K562 (cell line): ENCODE data around the gene MYRIP. TPM values are rescaled to one million over a fixed set of nuclear protein-coding genes. Genes with fewer than 3 reads are reported as not detected.

Experiments
- ATAC-seq: fragments of 200-7000 bp; cut with Tn5 transposase; 3 replicates; pipeline ENCODE4 v1.9.1; 2020; ENCODE audit warnings: moderate library complexity
- BruUV-seq: library from RNA; stranded (reverse); fragments of 400-500 nt; replicated peaks from 2 replicates; lab custom pipeline; 2021; lab: Mats Ljungman, UMichigan
- CTCF ChIA-PET: fragments of 300-600 bp; formaldehyde crosslinking; extraction: SDS; loops from one replicate; lab custom pipeline; 2021; ENCODE audit warnings: low intra/inter-chr PET ratio; lab: Yijun Ruan, JAX
- POLR2A ChIA-PET: fragments of 300-600, 350-650 bp; sonication (Branson Sonifier 250); formaldehyde crosslinking; extraction: SDS; loops from one replicate; lab custom pipeline; 2021; ENCODE audit warnings: antibody characterized with exemption, inconsistent platforms; lab: Yijun Ruan, JAX
- DNase-seq, 4 experiments: peaks; one replicate each; pipeline versions ENCODE4 v3.0.0 to v3.0.0-alpha.2; 2011 to 2018; ENCODE audit warnings: low spot score in 3 of 4, mixed read lengths in 3 of 4; ENCODE audit errors: extremely low read depth in 1 of 4
- FAIRE-seq: peaks from 2 replicates; lab custom pipeline; 2011; peaks lifted over from hg19 to GRCh38; lab: Jason Lieb, UNC
- H2AFZ ChIP-seq: 2 replicates; pipeline ENCODE4 v1.6.0; 2011; ENCODE audit warnings: low read depth, low read length, control low read depth, inconsistent platforms
- H3K27ac ChIP-seq: fragments of 200-600 bp; 3 replicates; pipeline ENCODE4 v1.8.0; 2011; ENCODE audit warnings: low read depth, mild to moderate bottlenecking, control low read depth, inconsistent platforms, low read length, moderate library complexity, mixed read lengths; ENCODE audit errors: extremely low read depth
- H3K27me3 ChIP-seq, 2 experiments: fragments of 300-600 bp in 1 of 2; 2 replicates in 1 of 2; 3 replicates in 1 of 2; pipeline versions ENCODE4 v1.6.0 to v1.8.0; 2011; ENCODE audit warnings: inconsistent platforms in 2 of 2, low read length in 2 of 2, mild to moderate bottlenecking in 1 of 2, mixed read lengths in 1 of 2, moderate library complexity in 1 of 2; ENCODE audit not compliant: control insufficient read depth in 2 of 2, insufficient read depth in 2 of 2
- H3K36me3 ChIP-seq: fragments of 300-600 bp; 3 replicates; pipeline ENCODE4 v1.8.0; 2011; ENCODE audit warnings: mild to moderate bottlenecking, low read length, inconsistent platforms; ENCODE audit not compliant: control insufficient read depth, insufficient read depth
- H3K4me1 ChIP-seq, 2 experiments: fragments of 200-600 bp in 1 of 2; replicated peaks in 1 of 2; 2 replicates in 1 of 2; 3 replicates in 1 of 2; pipeline versions ENCODE4 v1.5.1 to v1.8.0; 2011; ENCODE audit warnings: inconsistent platforms in 2 of 2, low read length in 2 of 2, mild to moderate bottlenecking in 1 of 2, mixed read lengths in 1 of 2, moderate library complexity in 1 of 2; ENCODE audit not compliant: control insufficient read depth in 2 of 2, insufficient read depth in 2 of 2
- H3K4me2 ChIP-seq: 2 replicates; pipeline ENCODE4 v1.6.1; 2011; ENCODE audit warnings: low read length, control low read depth, inconsistent platforms, mixed read lengths; ENCODE audit not compliant: insufficient read depth
- H3K4me3 ChIP-seq: fragments of 200-600 bp; sonication (generic), shearing (Covaris generic); 2 replicates; pipeline ENCODE4 v1.5.1; 2016; ENCODE audit warnings: control low read depth, inconsistent platforms
- H3K79me2 ChIP-seq: fragments of 200-600 bp; 3 replicates; pipeline ENCODE4 v1.8.0; 2011; ENCODE audit warnings: low read length, inconsistent platforms; ENCODE audit not compliant: control insufficient read depth, insufficient read depth
- H3K9ac ChIP-seq, 2 experiments: 2 replicates each; pipeline versions ENCODE4 v1.6.0 to v1.6.1; 2011; ENCODE audit warnings: low read depth in 2 of 2, low read length in 2 of 2, control low read depth in 1 of 2, inconsistent platforms in 1 of 2, mild to moderate bottlenecking in 1 of 2, mixed read lengths in 1 of 2; ENCODE audit not compliant: insufficient read depth in 1 of 2
- H3K9me1 ChIP-seq: one replicate; pipeline ENCODE4 v1.6.0; 2011; ENCODE audit warnings: inconsistent platforms, mild to moderate bottlenecking, low read length, moderate library complexity; ENCODE audit not compliant: control insufficient read depth, insufficient read depth
- H3K9me3 ChIP-seq: replicated peaks from 2 replicates; pipeline ENCODE4 v1.5.1; 2011; ENCODE audit warnings: low read depth, low read length, inconsistent platforms; ENCODE audit not compliant: control insufficient read depth, insufficient read depth
- H4K20me1 ChIP-seq: replicated peaks from 2 replicates; pipeline ENCODE4 v1.6.1; 2011; ENCODE audit warnings: low read length, inconsistent platforms, mixed read lengths; ENCODE audit not compliant: control insufficient read depth, insufficient read depth
- CBX3 ChIP-seq, 2 experiments: IDR thresholded peaks; 1 replicate in 1 of 2; 2 replicates in 1 of 2; pipeline ENCODE4 v1.6.1; 2012; ENCODE audit warnings: inconsistent platforms in 2 of 2, low read length in 2 of 2, borderline replicate concordance in 1 of 2, control low read depth in 1 of 2
- CEBPG ChIP-seq, 3 experiments: fragments of 200-800 bp in 1 of 3; sonication (Bioruptor generic) in 1 of 3; sonication (generic) in 1 of 3; formaldehyde crosslinking in 1 of 3; IDR thresholded peaks in 2 of 3; conservative IDR thresholded peaks in 1 of 3; 2 replicates each; pipeline versions ENCODE4 v1.6.1 to v1.8.0; 2016 to 2022; ENCODE audit warnings: missing compliant biosample characterization in 2 of 3, missing genetic modification characterization in 2 of 3, mild to moderate bottlenecking in 1 of 3, missing genetic modification reagents in 1 of 3
- CXXC5 ChIP-seq: fragments of 250-450 bp; sonication (Bioruptor Pico); IDR thresholded peaks from 2 replicates; pipeline ENCODE4 v1.8.0; 2022; ENCODE audit warnings: inconsistent platforms, mild to moderate bottlenecking, moderate library complexity
- ESRRB ChIP-seq: fragments of 250-450 bp; sonication (Bioruptor Pico); IDR thresholded peaks from 2 replicates; pipeline ENCODE4 v1.5.0; 2020; ENCODE audit warnings: mild to moderate bottlenecking, moderate library complexity, borderline replicate concordance
- HDAC1 ChIP-seq, 2 experiments: fragments of 450-650 bp; IDR thresholded peaks; 2 replicates each; pipeline ENCODE4 v1.6.1; 2016 to 2017; ENCODE audit warnings: inconsistent platforms in 1 of 2, mild to moderate bottlenecking in 1 of 2, moderate library complexity in 1 of 2
- HMBOX1 ChIP-seq: sonication (generic); IDR thresholded peaks from 2 replicates; pipeline ENCODE4 v1.6.1; 2016
- HOXB6 ChIP-seq: fragments of 250-450 bp; sonication (Bioruptor Pico); IDR thresholded peaks from 2 replicates; pipeline ENCODE4 v1.5.1; 2022; ENCODE audit warnings: mild to moderate bottlenecking, borderline replicate concordance
- PCBP1 ChIP-seq: fragments of 200-400 bp; formaldehyde crosslinking; IDR thresholded peaks from 2 replicates; pipeline ENCODE4 v1.6.1; 2018; ENCODE audit warnings: mild to moderate bottlenecking, low read depth, low read length; ENCODE audit not compliant: poor library complexity, severe bottlenecking
- PHF8 ChIP-seq: fragments of 200-600 bp; sonication (generic); IDR thresholded peaks from 2 replicates; pipeline ENCODE4 v1.6.1; 2012; ENCODE audit warnings: mixed run types, mild to moderate bottlenecking, inconsistent platforms, low read length, moderate library complexity, borderline replicate concordance
- PREB ChIP-seq: sonication (generic); formaldehyde crosslinking; IDR thresholded peaks from 2 replicates; pipeline ENCODE4 v1.8.1; 2023; ENCODE audit warnings: mild to moderate bottlenecking, missing genetic modification reagents
- RBM14 ChIP-seq: fragments of 200-400 bp; formaldehyde crosslinking; IDR thresholded peaks from 2 replicates; pipeline ENCODE4 v1.6.1; 2018; ENCODE audit warnings: low read depth, mild to moderate bottlenecking, low read length, moderate library complexity, borderline replicate concordance; ENCODE audit not compliant: insufficient read depth
- WGBS: fragments of 100-300 bp; shearing (Covaris generic); methylation state at CpG from one replicate; pipeline ENCODE4 v1.1.6; 2016; ENCODE audit warnings: low coverage, mixed read lengths; ENCODE audit not compliant: insufficient coverage; ENCODE audit errors: missing lambda C conversion rate; 5-methylcytosine and 5-hydroxymethylcytosine counted together
- in situ Hi-C: fragments of 300-500 bp; cut with MboI; formaldehyde crosslinking; loops from 4 replicates; pipeline ENCODE4 v1.15.0; 2018; ENCODE audit warnings: inconsistent platforms, mixed read lengths
- intact Hi-C: fragments of 100-400 bp; cut with micrococcal nuclease; formaldehyde crosslinking; loops from 2 replicates; pipeline ENCODE4 v1.14.2; 2022
- polyA plus RNA-seq, 8 experiments: library from polyadenylated mRNA; depleted of rRNA in 4 of 8; stranded (reverse) in 5 of 8; unstranded in 3 of 8; fragments of >200 nt; fragmentation: Nextera tagmentation in 2 of 8; fragmentation: Illumina TruSeq in 1 of 8; extraction: Ambion mirVana in 2 of 8; extraction: Trizol in 1 of 8; gene quantifications; 2 replicates each; pipeline versions ENCODE4 v1.2.1 to v1.2.3, GENCODE V29; 2011 to 2014; ENCODE audit warnings: inconsistent platforms in 1 of 8, missing spikeins in 1 of 8
- total RNA-seq, 7 experiments: library from RNA; depleted of rRNA in 6 of 7; stranded (reverse); fragments of >200 nt in 6 of 7; fragmentation: Illumina TruSeq in 2 of 7; extraction: Trizol in 2 of 7; gene quantifications; 2 replicates each; pipeline versions ENCODE4 v1.2.1 to v1.2.3, GENCODE V29; 2011 to 2021; ENCODE audit warnings: low replicate concordance in 1 of 7
- TF ChIP-seq, protein P1 (sequence below): sonication (generic); formaldehyde crosslinking; IDR thresholded peaks from 2 replicates; pipeline ENCODE4 v1.8.1; 2023; ENCODE audit warnings: mild to moderate bottlenecking, missing genetic modification reagents, moderate library complexity

MYRIP gene
- total and polyA plus RNA-seq, 9 of the 15 experiments (the other 6 are each of a cell fraction or from before 2014, with no cell fraction given) = 0.03 to 0.12 TPM; not detected in 7

GRCh38 chr3:40047406-40047805 lies 238.0 kb downstream of the MYRIP start:
- Histone ChIP-seq H3K27me3 (no peaks in the 10 kb centered on the region; a peak in 1 of 5 replicates), H3K9me3 (no peaks in the 10 kb centered on the region), H4K20me1 (no peaks in the 10 kb centered on the region), H3K4me2 (no peak overlapping the region), H3K4me3 (no peak overlapping the region), H2AFZ (no peak overlapping the region), H3K4me1 (no peaks in the 10 kb centered on the region), H3K36me3 (no peaks in the 10 kb centered on the region), H3K9ac (no peak overlapping the region), H3K27ac (no peak overlapping the region), H3K79me2 (no peaks in the 10 kb centered on the region), H3K9me1 (no peaks in the 10 kb centered on the region)
- BruUV-seq = no TSS peak
- 3% methylated on average over 2 of the region's 2 CpGs for WGBS
- FAIRE-seq = no peak
- TF ChIP-seq HOXB6 (CRISPR knock-in tag) (no peak), PCBP1 (no peak), ESRRB (no peak), CXXC5 (CRISPR knock-in tag) (no peak), PHF8 (no peak)
- POLR2A ChIA-PET = interaction anchor here (1.2 kb wide), 1 partner anchor 9 kb away, joined by 3 read pairs; no protein-coding TSS in a partner anchor
- DNase-seq = no peak
- in situ Hi-C loops = no loop called here
- ATAC-seq = no peak
- intact Hi-C loops = no loop called here
- CTCF ChIA-PET = no interaction called here

- Histone ChIP-seq H3K9me1 (no peaks in the 10 kb centered on the region), H3K79me2 (no peaks in the 10 kb centered on the region), H3K27ac (no peak overlapping the region), H2AFZ (no peak overlapping the region), H3K4me2 (no peak overlapping the region), H4K20me1 (no peaks in the 10 kb centered on the region), H3K9me3 (no peaks in the 10 kb centered on the region), H3K27me3 (no peaks in the 10 kb centered on the region), H3K4me1 (no peaks in the 10 kb centered on the region), H3K9ac (no peak overlapping the region), H3K4me3 (no peak overlapping the region), H3K36me3 (no peaks in the 10 kb centered on the region)
- BruUV-seq = no TSS peak
- no peak for DNase-seq
- in situ Hi-C loops = no loop called here
- FAIRE-seq = no peak
- no peak for ATAC-seq
- 0% methylated on average over 1 of the region's 1 CpG for WGBS
- POLR2A ChIA-PET = no interaction called here
- intact Hi-C loops = no loop called here
- CTCF ChIA-PET = no interaction called here
- no peak for TF ChIP-seq CBX3 (IDR thresholded peaks at IDR 0.05; ENCODE audit: borderline replicate concordance in 1 of 2, low read length in 2 of 2)
- TF ChIP-seq PREB = no peak
- no peak for TF ChIP-seq RBM14
- no peak for TF ChIP-seq CEBPG (CRISPR knock-in tag; IDR thresholded peaks at IDR 0.05)
- TF ChIP-seq CEBPG (tag; conservative IDR thresholded peaks at IDR 0.05 in 1 of 2, IDR thresholded peaks at IDR 0.05 in 1 of 2) = no peak
- TF ChIP-seq HMBOX1 = no peak
- no peak for TF ChIP-seq HDAC1 (IDR thresholded peaks at IDR 0.05)
- TF ChIP-seq, protein P1, sequence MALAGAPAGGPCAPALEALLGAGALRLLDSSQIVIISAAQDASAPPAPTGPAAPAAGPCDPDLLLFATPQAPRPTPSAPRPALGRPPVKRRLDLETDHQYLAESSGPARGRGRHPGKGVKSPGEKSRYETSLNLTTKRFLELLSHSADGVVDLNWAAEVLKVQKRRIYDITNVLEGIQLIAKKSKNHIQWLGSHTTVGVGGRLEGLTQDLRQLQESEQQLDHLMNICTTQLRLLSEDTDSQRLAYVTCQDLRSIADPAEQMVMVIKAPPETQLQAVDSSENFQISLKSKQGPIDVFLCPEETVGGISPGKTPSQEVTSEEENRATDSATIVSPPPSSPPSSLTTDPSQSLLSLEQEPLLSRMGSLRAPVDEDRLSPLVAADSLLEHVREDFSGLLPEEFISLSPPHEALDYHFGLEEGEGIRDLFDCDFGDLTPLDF (CRISPR knock-in tag) = no peak
Measured at GRCh38 chr3:40053663-40054062, 244.3 kb downstream of the MYRIP start.
